ENCODE data around the gene NDE1. TPM values are rescaled to one million over a fixed set of nuclear protein-coding genes. Genes with fewer than 3 reads are reported as not detected.

NDE1 gene
- total and polyA plus RNA-seq, 2 of the 4 experiments (the other 2 are of a cell fraction) = 22.7 to 29.2 TPM

DNA sequence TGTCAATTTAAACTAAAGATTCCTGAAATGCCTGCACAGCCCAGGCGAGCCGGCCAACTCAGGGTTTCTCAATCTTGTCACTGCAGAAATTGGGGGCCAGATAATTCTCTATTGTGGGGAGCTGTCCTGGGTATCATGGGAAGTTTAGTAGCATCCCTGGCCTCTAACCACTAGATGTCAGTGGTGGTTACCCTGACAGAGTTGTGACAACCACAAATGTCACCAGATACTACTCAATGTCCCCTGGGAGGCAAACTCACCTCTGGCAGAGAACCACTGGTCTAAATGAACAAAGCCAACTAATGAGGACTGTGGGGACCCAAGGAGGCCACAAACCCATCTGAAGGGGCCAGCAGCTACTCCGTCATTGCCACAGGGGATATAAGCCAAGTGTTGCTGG is 115.8 kb downstream of the NDE1 start:
- Histone ChIP-seq H3K18ac (ENCODE audit: low read depth, low read length) (no peak overlapping the region), H4K8ac (ENCODE audit: low read depth in 2 of 2, low read length in 2 of 2) (no peak overlapping the region), H2BK120ac (ENCODE audit: low read depth, low read length) (no peak overlapping the region), H4K5ac (ENCODE audit: low read depth, low read length) (no peak overlapping the region), H2BK15ac (ENCODE audit: low read depth, low read length) (no peak overlapping the region), H3K27ac (ENCODE audit: insufficient read depth, low read length) (no peak overlapping the region), H2AK9ac (replicated peaks; ENCODE audit: low read depth, low read length, poor library complexity) (peak overlapping the region; percentile 23), H3K23ac (ENCODE audit: low read depth, low read length) (no peak overlapping the region), H3K9ac (ENCODE audit: low read depth, low read length) (no peak overlapping the region), H3K4me3 (ENCODE audit: insufficient read depth, low read depth, low read length) (no peak overlapping the region), H2BK20ac (ENCODE audit: low read depth, low read length) (no peak overlapping the region; the same call in 1 of the 2 replicates), H3K4me1 (ENCODE audit: control insufficient read depth, insufficient read depth, low read length) (peaks cover 3% of the 10 kb centered on the region), H4K20me1 (ENCODE audit: insufficient read depth, low read length) (no peaks in the 10 kb centered on the region), H3K36me3 (ENCODE audit: control insufficient read depth, insufficient read depth, low read length) (no peaks in the 10 kb centered on the region), H3K9me1 (ENCODE audit: insufficient read depth, low read length) (no peaks in the 10 kb centered on the region; the same call in 1 of the 2 replicates), H3K27me3 (ENCODE audit: control insufficient read depth, insufficient read depth, low read length) (peaks cover 5% of the 10 kb centered on the region), H3K79me1 (ENCODE audit: low read depth in 1 of 2, low read length in 2 of 2) (no peaks in the 10 kb centered on the region), H4K91ac (ENCODE audit: insufficient read depth, low read depth, low read length) (no peak overlapping the region), H3K56ac (ENCODE audit: extremely low read depth, insufficient read depth, low read length) (no peak overlapping the region), H3K14ac (replicated peaks; ENCODE audit: low read depth, low read length) (no peak overlapping the region), H3K4ac (ENCODE audit: low read depth, low read length) (no peak overlapping the region; the same call in 1 of the 2 replicates), H3K9me3 (ENCODE audit: control insufficient read depth, insufficient read depth, low read length) (no peaks in the 10 kb centered on the region), H2BK5ac (ENCODE audit: low read depth, low read length, poor library complexity, severe bottlenecking) (no peak overlapping the region), H2AFZ (replicated peaks; ENCODE audit: low read length, poor library complexity) (no peak overlapping the region), H2AK5ac (ENCODE audit: low read depth, low read length) (no peak overlapping the region), H3K4me2 (ENCODE audit: low read depth, low read length) (no peak overlapping the region)
- dilution Hi-C loops (cut with HindIII; ENCODE audit: low sequenced_read_pairs, unreplicated experiment) (no loop called here), intact Hi-C loops (cut with micrococcal nuclease) (loop anchor here (5.0 kb wide), 2 partner anchors 56 to 361 kb away; no protein-coding TSS in a partner anchor), in situ Hi-C loops (cut with MboI; ENCODE audit: low sequenced_read_pairs) (loop anchor here (10.0 kb wide), 1 partner anchor 429 kb away; no protein-coding TSS in a partner anchor)
- WGBS, 2 experiments (ENCODE audit: extremely low coverage in 2 of 2, insufficient read length in 1 of 2) = 67% methylated on average over 1 of the region's 3 CpGs; no CpG with 5 or more reads in 1 of the 2 experiments
- TF ChIP-seq, protein P1, sequence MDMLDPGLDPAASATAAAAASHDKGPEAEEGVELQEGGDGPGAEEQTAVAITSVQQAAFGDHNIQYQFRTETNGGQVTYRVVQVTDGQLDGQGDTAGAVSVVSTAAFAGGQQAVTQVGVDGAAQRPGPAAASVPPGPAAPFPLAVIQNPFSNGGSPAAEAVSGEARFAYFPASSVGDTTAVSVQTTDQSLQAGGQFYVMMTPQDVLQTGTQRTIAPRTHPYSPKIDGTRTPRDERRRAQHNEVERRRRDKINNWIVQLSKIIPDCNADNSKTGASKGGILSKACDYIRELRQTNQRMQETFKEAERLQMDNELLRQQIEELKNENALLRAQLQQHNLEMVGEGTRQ (IDR thresholded peaks at IDR 0.05; ENCODE audit: low read depth, low read length) = no peak
- peak; percentile 65 for TF ChIP-seq SMC3 (IDR thresholded peaks at IDR 0.05; ENCODE audit: low read depth, low read length)
- TF ChIP-seq RAD21 (IDR thresholded peaks at IDR 0.05; ENCODE audit: low read length) = peak; percentile 80
- no peak for TF ChIP-seq MAFK (IDR thresholded peaks at IDR 0.05; ENCODE audit: low read depth, low read length)
- TF ChIP-seq CTCF (conservative IDR thresholded peaks at IDR 0.05; ENCODE audit: low read depth, low read length) = peak; percentile 71
- peak; percentile 89 for ATAC-seq (ENCODE audit: low read depth)
- ChIA-PET CTCF (interaction anchor here (1.0 to 1.8 kb wide), 3 partner anchors 8 to 15 kb away, joined by 3 to 5 read pairs (median 4); no protein-coding TSS in a partner anchor), POLR2A (ENCODE audit: unreplicated experiment) (no interaction called here)
- BruUV-seq (replicated peaks) = no TSS peak
- peak; percentile 39 for DNase-seq

Data from IMR-90 (cell line).